ENCODE results near the gene ACER1. TPM values are rescaled to one million over a fixed set of nuclear protein-coding genes. Genes with fewer than 3 reads are reported as not detected.

The ACER1 gene
- total and polyA plus RNA-seq, 2 of the 13 experiments (the other 11 are each of a cell fraction or from before 2014, with no cell fraction given) = not detected

DNA sequence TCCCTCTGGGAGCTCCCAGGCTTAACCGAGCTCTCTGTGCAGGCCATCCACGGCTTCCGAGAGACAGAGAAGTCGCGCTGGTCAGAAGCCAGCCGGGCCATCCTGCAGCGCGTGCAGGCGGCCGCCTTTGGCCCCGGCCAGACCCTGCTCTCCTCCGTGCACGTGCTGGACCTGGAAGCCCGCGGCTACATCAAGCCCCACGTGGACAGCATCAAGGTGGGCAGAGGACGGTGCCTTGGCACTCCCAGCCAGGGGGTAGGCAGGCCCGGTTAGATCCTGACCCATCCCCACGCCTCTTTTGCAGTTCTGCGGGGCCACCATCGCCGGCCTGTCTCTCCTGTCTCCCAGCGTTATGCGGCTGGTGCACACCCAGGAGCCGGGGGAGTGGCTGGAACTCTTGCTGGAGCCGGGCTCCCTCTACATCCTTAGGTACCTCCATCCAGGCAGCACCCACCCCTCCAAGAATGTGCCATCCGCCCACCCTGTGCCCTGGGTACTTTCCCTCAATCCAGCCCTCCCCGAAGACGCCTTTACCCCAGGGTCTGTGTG, 40.8 kb upstream of the ACER1 start:
- TF ChIP-seq SMARCE1 (IDR thresholded peaks at IDR 0.05; ENCODE audit: borderline replicate concordance) = no peak
- TF ChIP-seq, protein P1, sequence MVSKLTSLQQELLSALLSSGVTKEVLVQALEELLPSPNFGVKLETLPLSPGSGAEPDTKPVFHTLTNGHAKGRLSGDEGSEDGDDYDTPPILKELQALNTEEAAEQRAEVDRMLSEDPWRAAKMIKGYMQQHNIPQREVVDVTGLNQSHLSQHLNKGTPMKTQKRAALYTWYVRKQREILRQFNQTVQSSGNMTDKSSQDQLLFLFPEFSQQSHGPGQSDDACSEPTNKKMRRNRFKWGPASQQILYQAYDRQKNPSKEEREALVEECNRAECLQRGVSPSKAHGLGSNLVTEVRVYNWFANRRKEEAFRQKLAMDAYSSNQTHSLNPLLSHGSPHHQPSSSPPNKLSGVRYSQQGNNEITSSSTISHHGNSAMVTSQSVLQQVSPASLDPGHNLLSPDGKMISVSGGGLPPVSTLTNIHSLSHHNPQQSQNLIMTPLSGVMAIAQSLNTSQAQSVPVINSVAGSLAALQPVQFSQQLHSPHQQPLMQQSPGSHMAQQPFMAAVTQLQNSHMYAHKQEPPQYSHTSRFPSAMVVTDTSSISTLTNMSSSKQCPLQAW (CRISPR knock-in tag; IDR thresholded peaks at IDR 0.05) = 0 out of 2 replicates have a peak, but pooled peaks have one; percentile 8
- TF ChIP-seq, protein P2, sequence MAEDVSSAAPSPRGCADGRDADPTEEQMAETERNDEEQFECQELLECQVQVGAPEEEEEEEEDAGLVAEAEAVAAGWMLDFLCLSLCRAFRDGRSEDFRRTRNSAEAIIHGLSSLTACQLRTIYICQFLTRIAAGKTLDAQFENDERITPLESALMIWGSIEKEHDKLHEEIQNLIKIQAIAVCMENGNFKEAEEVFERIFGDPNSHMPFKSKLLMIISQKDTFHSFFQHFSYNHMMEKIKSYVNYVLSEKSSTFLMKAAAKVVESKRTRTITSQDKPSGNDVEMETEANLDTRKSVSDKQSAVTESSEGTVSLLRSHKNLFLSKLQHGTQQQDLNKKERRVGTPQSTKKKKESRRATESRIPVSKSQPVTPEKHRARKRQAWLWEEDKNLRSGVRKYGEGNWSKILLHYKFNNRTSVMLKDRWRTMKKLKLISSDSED (CRISPR knock-in tag; IDR thresholded peaks at IDR 0.05) = 0 out of 2 replicates have a peak, but pooled peaks have one; percentile 5
- ChIA-PET POLR2A (interaction anchor here (2.8 to 4.3 kb wide), 2 partner anchors 12 to 18 kb away, joined by 45 to 80 read pairs; partner anchors contain the start of genes CLPP and GTF2F1), CTCF (ENCODE audit: low intra/inter-chr PET ratio, low total read pairs) (no interaction called here)
- no peak overlapping the region for H2AFZ ChIP-seq (ENCODE audit: low read length)
- H3K27me3 ChIP-seq (ENCODE audit: control insufficient read depth in 1 of 2, insufficient read depth in 2 of 2, low read length in 2 of 2) = no peaks in the 10 kb centered on the region
- DNase-seq (ENCODE audit: low spot score) = no peak
- BruUV-seq (replicated peaks) = no TSS peak
- no peak for FAIRE-seq
- H3K4me2 ChIP-seq (ENCODE audit: low read depth, low read length) = peak overlapping the region; percentile 74
- no peaks in the 10 kb centered on the region for H4K20me1 ChIP-seq (ENCODE audit: insufficient read depth, low read length)
- intact Hi-C loops (cut with micrococcal nuclease; ENCODE audit: unreplicated experiment) (no loop called here), in situ Hi-C loops (cut with HindIII; ENCODE audit: extremely low pct_ligation_motif_present, low pct_unique_long_range_greater_than_20kb) (no loop called here)
- H3K4me3 ChIP-seq (replicated peaks in 1 of 3; ENCODE audit: insufficient read depth in 1 of 3, low read depth in 2 of 3, low read length in 3 of 3) = peak overlapping the region in 1 of 3 experiments; percentile 70; a peak in 2 of 6 replicates
- peaks cover 5 to 7% of the 10 kb centered on the region in 2 experiments; a peak in 1 of 5 replicates for H3K36me3 ChIP-seq (replicated peaks in 1 of 2; ENCODE audit: control insufficient read depth in 1 of 2, insufficient read depth in 2 of 2, low read length in 2 of 2)
- H3K9ac ChIP-seq (ENCODE audit: insufficient read depth, low read depth, low read length) = no peak overlapping the region
- H3K79me2 ChIP-seq (ENCODE audit: insufficient read depth, low read length) = no peaks in the 10 kb centered on the region
- no peaks in the 10 kb centered on the region for H3K9me3 ChIP-seq (ENCODE audit: low read length)
- peaks cover 14% of the 10 kb centered on the region for H3K4me1 ChIP-seq (ENCODE audit: insufficient read depth, low read length)
- ATAC-seq = no peak
- 95% methylated on average over 11 of the region's 29 CpGs for WGBS (ENCODE audit: low lambda C conversion rate)
- H3K27ac ChIP-seq (ENCODE audit: extremely low read length, insufficient read depth, low read length) = peak overlapping the region; percentile 49

DNA sequence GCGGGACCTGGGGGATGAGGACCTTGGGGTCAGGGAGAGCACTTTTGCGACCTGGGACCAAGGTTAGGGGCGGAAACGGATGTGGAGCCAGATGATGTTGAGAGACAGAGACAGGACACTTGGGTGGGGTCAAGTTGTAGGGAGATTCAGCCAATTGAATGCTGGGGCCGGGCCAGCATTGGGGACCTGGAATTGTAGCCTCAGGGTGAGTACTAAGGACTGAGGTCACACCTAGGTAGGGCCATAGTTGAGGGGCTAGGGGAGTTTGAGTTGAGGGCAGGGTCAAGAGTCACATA, 40.3 kb upstream of the ACER1 start:
- Histone ChIP-seq H3K9me3 (ENCODE audit: low read length) (no peaks in the 10 kb centered on the region), H3K4me2 (ENCODE audit: low read depth, low read length) (peak overlapping the region; percentile 74), H3K4me1 (ENCODE audit: insufficient read depth, low read length) (peaks cover 14% of the 10 kb centered on the region), H3K9ac (ENCODE audit: insufficient read depth, low read depth, low read length) (peak overlapping the region; percentile 59; the same call in 1 of the 2 replicates), H3K36me3 (replicated peaks in 1 of 2; ENCODE audit: control insufficient read depth in 1 of 2, insufficient read depth in 2 of 2, low read length in 2 of 2) (peaks cover 3 to 7% of the 10 kb centered on the region in 2 experiments; a peak in 2 of 5 replicates), H3K27ac (ENCODE audit: extremely low read length, insufficient read depth, low read length) (peak overlapping the region; percentile 49), H3K4me3 (replicated peaks in 1 of 3; ENCODE audit: insufficient read depth in 1 of 3, low read depth in 2 of 3, low read length in 3 of 3) (peak overlapping the region; percentile 59 to 89 (median 70)), H4K20me1 (ENCODE audit: insufficient read depth, low read length) (no peaks in the 10 kb centered on the region), H2AFZ (ENCODE audit: low read length) (no peak overlapping the region), H3K27me3 (ENCODE audit: control insufficient read depth in 1 of 2, insufficient read depth in 2 of 2, low read length in 2 of 2) (no peaks in the 10 kb centered on the region), H3K79me2 (ENCODE audit: insufficient read depth, low read length) (no peaks in the 10 kb centered on the region)
- FAIRE-seq = no peak
- no peak for ATAC-seq
- ChIA-PET POLR2A (interaction anchor here (2.2 to 4.3 kb wide), 4 partner anchors 12 to 52 kb away, joined by 17 to 80 read pairs (median 37); partner anchors contain the start of genes CLPP, GTF2F1 and KHSRP), CTCF (ENCODE audit: low intra/inter-chr PET ratio, low total read pairs) (no interaction called here)
- in situ Hi-C loops (cut with HindIII; ENCODE audit: extremely low pct_ligation_motif_present, low pct_unique_long_range_greater_than_20kb) (no loop called here), intact Hi-C loops (cut with micrococcal nuclease; ENCODE audit: unreplicated experiment) (no loop called here)
- no peak for DNase-seq (ENCODE audit: low spot score)
- 54% methylated on average over 5 of the region's 5 CpGs for WGBS (ENCODE audit: low lambda C conversion rate)
- no TSS peak for BruUV-seq (replicated peaks)
- no peak for TF ChIP-seq RORA (CRISPR knock-in tag; IDR thresholded peaks at IDR 0.05)
- TF ChIP-seq SMAD3 (CRISPR knock-in tag; IDR thresholded peaks at IDR 0.05) = no peak
- TF ChIP-seq, protein P2 (CRISPR knock-in tag; IDR thresholded peaks at IDR 0.05) = 0 out of 2 replicates have a peak, but pooled peaks have one; percentile 22
- no peak for TF ChIP-seq ZFYVE20 (CRISPR knock-in tag; IDR thresholded peaks at IDR 0.05; ENCODE audit: borderline replicate concordance, low read depth)
- TF ChIP-seq ZNF367 (CRISPR knock-in tag; IDR thresholded peaks at IDR 0.05; ENCODE audit: borderline replicate concordance) = no peak
- no peak for TF ChIP-seq ELF4 (CRISPR knock-in tag; IDR thresholded peaks at IDR 0.05; ENCODE audit: borderline replicate concordance)
- no peak for TF ChIP-seq ZNF614 (CRISPR knock-in tag; IDR thresholded peaks at IDR 0.05; ENCODE audit: borderline replicate concordance)
- TF ChIP-seq ZNF274 (CRISPR knock-in tag; IDR thresholded peaks at IDR 0.05) = no peak
- TF ChIP-seq GABPB1 (CRISPR knock-in tag; IDR thresholded peaks at IDR 0.05) = 0 out of 2 replicates have a peak, but pooled peaks have one; percentile 19
- no peak for TF ChIP-seq SRSF9 (IDR thresholded peaks at IDR 0.05; ENCODE audit: borderline replicate concordance, insufficient read depth, low read depth, low read length, poor library complexity, severe bottlenecking)
- TF ChIP-seq ZNF296 (CRISPR knock-in tag; conservative IDR thresholded peaks at IDR 0.05) = no peak
